WTC11 (cell line): ENCODE data around the gene SRRM2. TPM values are rescaled to one million over a fixed set of nuclear protein-coding genes. Genes with fewer than 3 reads are reported as not detected.

Source experiments
- ATAC-seq: fragments of 200-7000 bp; cut with Tn5 transposase; 2 replicates; pipeline ENCODE4 v1.10.0; 2021; ENCODE audit warnings: mild to moderate bottlenecking, moderate library complexity
- CTCF ChIA-PET: fragments of 300-600 bp; sonication (Branson Sonifier 250); formaldehyde crosslinking; loops from one replicate; lab custom pipeline; 2021; ENCODE audit warnings: antibody characterized with exemption; lab: Charles Lee
- POLR2A ChIA-PET: fragments of 350-600 bp; sonication (Branson Sonifier 250); formaldehyde crosslinking; loops from one replicate; lab custom pipeline; 2021; ENCODE audit warnings: antibody characterized with exemption; lab: Charles Lee
- DNase-seq: peaks from one replicate; pipeline ENCODE4 v3.0.0; 2021; ENCODE audit warnings: low spot score
- H3K27ac Mint-ChIP-seq: 2 replicates; pipeline ENCODE4 v1.8.0; 2021; ENCODE audit warnings: mixed read lengths
- H3K27me3 Mint-ChIP-seq: 2 replicates; pipeline ENCODE4 v1.8.0; 2021; ENCODE audit warnings: low read depth, mild to moderate bottlenecking, moderate library complexity, mixed read lengths
- H3K36me3 Mint-ChIP-seq: 2 replicates; pipeline ENCODE4 v1.8.0; 2021; ENCODE audit warnings: mixed read lengths
- H3K4me1 Mint-ChIP-seq: 2 replicates; pipeline ENCODE4 v1.8.0; 2022; ENCODE audit warnings: mixed read lengths
- H3K4me3 Mint-ChIP-seq: 2 replicates; pipeline ENCODE4 v1.8.0; 2021; ENCODE audit warnings: mild to moderate bottlenecking, moderate library complexity, mixed read lengths
- H3K9me3 Mint-ChIP-seq: 2 replicates; pipeline ENCODE4 v1.8.0; 2021; ENCODE audit warnings: mixed read lengths
- ATF6 ChIP-seq: sonication (generic); formaldehyde crosslinking; IDR thresholded peaks from 2 replicates; pipeline ENCODE4 v1.8.1; 2023; ENCODE audit warnings: mild to moderate bottlenecking, missing genetic modification reagents
- E2F5 ChIP-seq: sonication (generic); formaldehyde crosslinking; IDR thresholded peaks from 2 replicates; pipeline ENCODE4 v1.8.1; 2022; ENCODE audit warnings: mild to moderate bottlenecking, moderate library complexity, missing genetic modification reagents
- MAX ChIP-seq: sonication (generic); formaldehyde crosslinking; IDR thresholded peaks from 2 replicates; pipeline ENCODE4 v1.8.0; 2022; ENCODE audit warnings: mild to moderate bottlenecking, missing genetic modification reagents
- MYBL2 ChIP-seq: sonication (generic); formaldehyde crosslinking; IDR thresholded peaks from 2 replicates; pipeline ENCODE4 v1.8.1; 2023; ENCODE audit warnings: mild to moderate bottlenecking, moderate library complexity, missing genetic modification reagents
- NR1H2 ChIP-seq: sonication (generic); formaldehyde crosslinking; IDR thresholded peaks from 2 replicates; pipeline ENCODE4 v1.9.0; 2021; ENCODE audit warnings: mild to moderate bottlenecking, moderate library complexity, missing genetic modification reagents
- SP1 ChIP-seq: sonication (generic); formaldehyde crosslinking; conservative IDR thresholded peaks from 2 replicates; pipeline ENCODE4 v1.8.1; 2022; ENCODE audit warnings: missing genetic modification reagents
- ZBTB43 ChIP-seq: sonication (generic); formaldehyde crosslinking; IDR thresholded peaks from 2 replicates; pipeline ENCODE4 v1.8.1; 2023; ENCODE audit warnings: mild to moderate bottlenecking, missing genetic modification reagents
- ZMAT4 ChIP-seq: fragments of 250-450 bp; sonication (Bioruptor Pico); IDR thresholded peaks from 2 replicates; pipeline ENCODE4 v1.9.0; 2021; ENCODE audit warnings: mild to moderate bottlenecking
- ZNF138 ChIP-seq: sonication (generic); formaldehyde crosslinking; conservative IDR thresholded peaks from 2 replicates; pipeline ENCODE4 v1.8.1; 2022; ENCODE audit warnings: mild to moderate bottlenecking, moderate library complexity, missing genetic modification reagents
- ZSCAN18 ChIP-seq: fragments of 250-450 bp; sonication (Bioruptor Pico); IDR thresholded peaks from 2 replicates; pipeline ENCODE4 v2.1.2; 2022; ENCODE audit warnings: mild to moderate bottlenecking, moderate library complexity
- total RNA-seq: library from RNA; stranded (reverse); gene quantifications from 3 replicates; pipeline ENCODE4 v1.2.3, GENCODE V29; 2021

SRRM2 gene
- total RNA-seq, 1 experiment from 2014 or later = 823 TPM

- Mint-ChIP-seq H3K4me1 (peaks cover 6% of the 10 kb centered on the region; the same call in 1 of the 2 replicates), H3K27me3 (no peaks in the 10 kb centered on the region), H3K36me3 (no peaks in the 10 kb centered on the region), H3K27ac (no peak overlapping the region), H3K9me3 (no peaks in the 10 kb centered on the region), H3K4me3 (peak overlapping the region; percentile 80)
- ATAC-seq = no peak
- POLR2A ChIA-PET = no interaction called here
- no peak for TF ChIP-seq ZBTB43
- no peak for TF ChIP-seq ATF6 (CRISPR knock-in tag)
- no peak for TF ChIP-seq ZNF138 (CRISPR knock-in tag)
- no peak for DNase-seq
- CTCF ChIA-PET = interaction anchor here (1.1 kb wide), 1 partner anchor 119 kb away, joined by 4 read pairs; no protein-coding TSS in a partner anchor
Observed at GRCh38 chr16:2719328-2720063, 32.9 kb upstream of the SRRM2 start.

GRCh38 chr16:2720064-2720457, 32.4 kb upstream of the SRRM2 start, which contains the start of gene PRSS27:
Gene PRSS27 (minus strand): TSS chr16:2720224. CDS start chr16:2720160, 64 bp downstream.
- no peak for DNase-seq
- CTCF ChIA-PET = interaction anchor here (1.1 kb wide), 1 partner anchor 118 kb away, joined by 4 read pairs; no protein-coding TSS in a partner anchor
- H3K9me3 Mint-ChIP-seq = no peaks in the 10 kb centered on the region
- peak within 1 kb of the TSS; percentile 68; the same call in 1 of the 2 replicates for H3K27ac Mint-ChIP-seq
- POLR2A ChIA-PET = no interaction called here
- H3K27me3 Mint-ChIP-seq = no peaks in the 10 kb centered on the region; the same call in 1 of the 2 replicates
- no peaks in the 10 kb centered on the region for H3K36me3 Mint-ChIP-seq
- 0 out of 2 replicates have a peak, but pooled peaks have one; percentile 17 for TF ChIP-seq MAX (CRISPR knock-in tag)
- TF ChIP-seq E2F5 (CRISPR knock-in tag) = no peak
- no peak for TF ChIP-seq ZBTB43
- no peak for TF ChIP-seq ZMAT4
- no peak for TF ChIP-seq MYBL2
- no peak for TF ChIP-seq ZSCAN18
- TF ChIP-seq NR1H2 (CRISPR knock-in tag) = no peak
- no peak for TF ChIP-seq SP1
- ATAC-seq = no peak
- H3K4me1 Mint-ChIP-seq = peaks cover 4% of the 10 kb centered on the region; the same call in 1 of the 2 replicates
- H3K4me3 Mint-ChIP-seq = peak within 1 kb of the TSS; percentile 80
